Stimulated activated CD8-positive, alpha-beta memory T cell treated with anti-CD3 and anti-CD28 coated beads, Interleukin-12 subunit alpha, Interleukin-12 subunit beta, amount 100 ng/mL, for 1 hour (primary cell): ENCODE measurements around the gene KCNMB2.
"Not testable (repeated sequence)": the region's sequence is repeated elsewhere in the genome, so short reads cannot be mapped to it uniquely, and the experiment has no call there.

ENCODE experiments used
- DNase-seq: peaks from one replicate; pipeline ENCODE4 v3.0.0-alpha.2; 2020; ENCODE audit warnings: low read depth

The KCNMB2 gene

GRCh38 chr3:178519701-178520100, 16.5 kb upstream of the KCNMB2 start:
- DNase-seq: no peak

DNA sequence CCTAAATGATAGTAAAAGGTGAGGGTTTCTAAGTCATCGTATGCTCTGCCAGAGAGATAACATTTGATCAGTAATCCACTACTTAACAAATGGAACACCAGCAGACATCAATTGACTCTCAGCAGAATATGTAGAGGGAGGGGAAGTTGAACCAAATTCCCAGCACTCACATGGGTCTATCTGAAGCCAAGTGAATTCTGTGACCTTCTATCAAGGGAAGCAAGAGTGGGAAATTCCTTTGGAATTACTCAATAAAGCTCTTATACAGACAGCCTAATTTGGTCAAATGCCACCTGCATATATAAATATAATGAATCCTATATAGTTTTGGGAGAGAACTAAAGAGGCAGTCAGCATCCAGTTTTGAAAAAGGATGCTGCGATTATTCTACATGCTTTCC, 15.8 kb upstream of the KCNMB2 start:
- DNase-seq: no peak

DNA sequence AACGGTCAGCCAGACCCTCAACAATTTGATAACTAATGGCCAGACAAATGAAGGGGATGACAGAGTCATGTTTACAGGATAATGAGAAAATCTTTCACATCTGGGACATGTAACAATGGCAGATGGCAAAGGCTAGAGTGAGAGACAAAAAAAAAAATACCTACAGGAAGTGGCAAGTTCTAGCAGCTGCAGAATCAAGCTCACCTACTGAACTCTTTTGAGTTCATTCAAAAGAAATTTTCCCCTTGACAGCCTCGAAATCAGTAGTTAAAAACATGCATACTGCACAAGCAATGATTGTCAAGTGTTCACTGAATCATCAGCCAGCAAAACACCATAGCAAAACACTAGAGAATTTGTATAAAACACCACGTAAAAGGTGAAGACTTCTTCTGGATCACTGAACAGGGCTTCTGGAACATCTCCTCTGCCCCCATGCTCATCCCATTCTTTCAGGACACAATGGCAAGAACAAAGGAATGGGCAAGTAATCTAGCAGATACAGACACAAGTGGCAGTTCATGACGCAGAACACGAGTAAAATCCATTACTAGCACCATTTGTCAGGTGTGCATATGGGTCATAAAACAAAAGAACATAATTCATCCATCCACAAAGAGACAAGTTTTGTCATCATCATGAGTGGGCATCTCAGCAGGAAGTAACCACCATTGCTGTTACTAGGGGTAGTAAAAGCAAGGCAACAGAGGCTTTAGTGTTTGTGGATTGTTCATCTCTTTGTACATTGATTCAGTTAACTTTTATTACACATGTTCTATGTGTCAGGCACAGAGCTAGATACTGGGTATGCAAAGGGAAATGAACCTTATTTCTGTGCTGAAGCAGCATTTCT, 13.8 kb upstream of the KCNMB2 start:
- DNase-seq: no peak

GRCh38 chr3:178525251-178525650, 11.0 kb upstream of the KCNMB2 start:
- no peak for DNase-seq

GRCh38 chr3:178526291-178526690, 9.9 kb upstream of the KCNMB2 start:
- no peak for DNase-seq

DNA sequence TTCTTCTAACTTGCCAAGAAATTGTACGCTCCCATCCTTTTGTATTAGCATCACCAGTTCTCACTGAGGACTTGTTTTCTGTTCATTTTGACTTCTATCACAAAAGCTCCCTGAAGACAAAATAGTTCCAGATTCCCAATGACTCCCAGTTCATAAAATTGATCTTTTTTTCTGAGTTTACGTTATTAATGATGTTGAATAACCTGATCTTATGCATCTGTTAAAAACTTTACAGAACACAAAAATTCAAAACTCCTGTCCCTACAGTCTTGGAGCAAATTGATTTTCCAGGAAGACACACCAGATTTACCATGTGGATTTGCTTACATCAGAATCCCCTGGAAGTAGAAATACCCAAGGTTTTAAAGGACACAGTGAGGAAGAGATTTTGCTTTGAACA, 8.3 kb upstream of the KCNMB2 start:
- no peak for DNase-seq

GRCh38 chr3:178529606-178530225, 6.5 kb upstream of the KCNMB2 start:
- no peak for DNase-seq

DNA sequence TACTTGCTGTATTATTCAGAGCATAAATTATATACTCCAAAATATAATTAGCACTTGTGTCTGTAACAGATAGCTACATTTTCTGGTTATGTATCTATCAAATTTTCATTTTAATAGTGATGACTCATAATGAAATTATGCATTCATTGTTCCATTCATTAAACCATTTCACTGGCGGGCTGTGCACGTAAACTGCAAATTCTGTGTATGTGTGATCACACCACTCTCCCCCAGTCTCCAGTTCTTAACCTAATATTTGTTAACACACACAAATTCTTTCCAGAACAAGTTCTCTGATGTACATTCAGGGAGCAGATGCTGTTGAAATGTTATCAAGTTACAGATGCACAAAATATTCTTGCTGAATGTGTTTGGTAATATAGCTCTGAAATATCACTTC, 3.8 kb upstream of the KCNMB2 start:
- DNase-seq: no peak

GRCh38 chr3:178537122-178537705, 978 bp downstream of the KCNMB2 start:
- DNase-seq: no peak

DNA sequence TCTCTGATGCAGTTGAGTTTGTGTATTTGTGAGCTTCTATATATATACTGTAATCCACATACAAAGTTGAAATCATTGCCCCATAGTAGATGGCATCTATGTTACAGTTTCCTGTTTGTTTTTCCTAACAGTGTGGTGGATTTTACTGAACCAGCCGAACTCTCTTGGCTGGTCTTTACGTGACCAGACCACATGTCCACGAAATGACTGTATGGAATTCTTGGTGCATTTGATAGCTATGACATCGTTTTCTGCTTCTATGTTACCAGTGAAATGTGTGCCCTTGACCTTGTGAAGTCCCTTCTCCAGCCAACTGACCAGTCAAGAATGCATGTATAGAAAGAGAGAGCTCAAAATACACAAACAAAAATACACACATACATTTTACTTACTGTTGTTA, 1.8 kb downstream of the KCNMB2 start:
- DNase-seq: no peak

GRCh38 chr3:178540184-178540583, 3.9 kb downstream of the KCNMB2 start:
- DNase-seq: no peak

DNA sequence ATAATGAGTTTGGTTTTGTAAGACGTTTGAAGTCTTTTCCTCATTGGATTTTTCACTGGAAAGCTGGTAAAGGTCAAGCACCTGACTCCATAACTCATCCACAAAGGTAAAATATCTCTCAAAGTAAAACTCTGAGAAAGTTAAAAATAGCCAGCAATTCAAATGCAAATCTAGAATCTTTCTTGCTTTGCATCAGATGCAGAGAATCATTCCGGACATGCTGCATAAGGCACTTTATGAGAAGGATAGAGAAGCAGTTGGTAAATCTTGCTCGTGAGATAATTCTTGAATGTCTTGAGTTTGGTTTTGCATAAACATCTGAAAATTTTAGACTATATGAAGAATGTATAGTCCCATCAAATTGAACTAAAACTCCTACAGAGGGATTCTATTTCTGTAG, 9.1 kb downstream of the KCNMB2 start:
- no peak for DNase-seq

DNA sequence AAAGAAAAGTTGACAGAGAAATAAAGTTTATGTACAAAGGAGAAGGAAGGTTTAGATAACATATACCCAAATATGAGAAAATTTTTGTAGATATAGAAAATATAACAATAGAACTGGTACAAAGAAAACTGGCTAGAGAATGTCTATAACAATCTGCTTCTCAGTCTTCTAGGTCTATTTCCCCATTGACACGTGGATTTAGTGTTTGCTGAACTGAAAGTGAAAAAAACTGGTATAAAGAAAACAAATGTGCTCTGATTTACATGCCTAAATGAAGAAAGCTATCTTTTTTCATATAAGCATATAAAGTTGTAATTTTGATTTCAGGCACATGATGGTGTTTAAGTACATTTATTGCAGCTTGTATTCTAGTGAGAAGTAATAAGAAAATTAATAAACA, 9.8 kb downstream of the KCNMB2 start:
- no peak for DNase-seq

- not testable (repeated sequence) for DNase-seq
These were observed 13.2 kb downstream of the KCNMB2 start for GRCh38 chr3:178549426-178549825.

DNA sequence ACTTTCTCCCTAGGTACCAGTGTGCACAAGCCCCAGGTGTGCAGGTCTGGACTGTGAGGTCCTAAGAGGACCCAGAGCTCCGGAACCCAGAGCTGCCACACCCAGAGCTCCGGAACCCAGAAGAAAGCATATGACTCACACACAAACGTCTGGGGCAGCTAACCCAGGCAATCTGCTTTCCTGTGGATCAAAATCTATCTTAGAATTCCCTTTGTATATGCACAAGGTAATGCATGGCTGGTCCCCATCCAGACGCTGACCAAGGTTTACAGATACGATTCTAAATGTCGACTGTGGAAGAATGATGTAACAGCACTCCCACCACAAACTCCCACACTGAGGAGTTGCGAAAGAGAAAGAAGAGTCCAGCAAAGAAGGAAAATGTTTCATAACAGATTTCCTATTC, 15.7 kb downstream of the KCNMB2 start:
- no peak for DNase-seq

GRCh38 chr3:178558637-178559036, 22.4 kb downstream of the KCNMB2 start:
- DNase-seq: no peak

- no peak for DNase-seq
These were observed 24.5 kb downstream of the KCNMB2 start for GRCh38 chr3:178560759-178561158.

- no peak for DNase-seq
These were observed 25.0 kb downstream of the KCNMB2 start for GRCh38 chr3:178561239-178561638.

DNA sequence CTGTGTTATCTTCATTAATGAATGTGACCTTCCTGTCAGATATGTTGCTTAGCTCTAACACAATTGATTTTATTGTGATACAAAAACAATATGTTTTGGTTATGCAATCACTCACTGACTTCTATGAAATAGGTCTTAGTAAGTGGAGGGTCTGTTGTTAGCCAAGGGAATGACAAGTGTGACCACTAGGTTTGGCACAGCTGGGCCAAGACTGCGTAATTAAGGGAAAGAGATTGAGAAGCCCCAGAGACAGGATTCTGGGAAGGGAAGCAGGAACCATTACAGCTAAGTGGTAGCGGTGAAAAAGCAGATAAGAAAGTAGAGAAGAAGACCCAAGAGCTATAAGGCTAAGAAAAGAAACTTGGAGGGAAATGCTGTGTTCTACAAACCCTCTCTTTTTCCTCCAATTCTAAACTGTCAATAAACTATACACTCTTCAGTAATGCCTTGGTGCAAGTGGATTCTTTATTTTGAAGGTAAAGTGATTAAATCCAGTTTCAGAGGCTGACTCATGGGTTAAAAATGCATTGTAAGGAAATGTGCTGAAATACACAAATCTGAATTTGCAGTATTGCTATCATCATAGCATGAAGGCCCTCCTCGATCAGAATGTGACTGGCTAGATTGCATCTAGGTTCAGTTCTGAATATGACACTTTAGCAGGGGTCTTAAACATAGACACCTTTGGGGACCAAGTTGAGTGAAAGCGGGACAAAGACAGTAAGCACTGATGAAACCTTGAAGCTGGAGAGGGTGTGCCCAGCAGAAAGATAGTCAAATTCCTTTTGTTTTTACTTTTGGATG, 26.1 kb downstream of the KCNMB2 start:
- DNase-seq: no peak

DNA sequence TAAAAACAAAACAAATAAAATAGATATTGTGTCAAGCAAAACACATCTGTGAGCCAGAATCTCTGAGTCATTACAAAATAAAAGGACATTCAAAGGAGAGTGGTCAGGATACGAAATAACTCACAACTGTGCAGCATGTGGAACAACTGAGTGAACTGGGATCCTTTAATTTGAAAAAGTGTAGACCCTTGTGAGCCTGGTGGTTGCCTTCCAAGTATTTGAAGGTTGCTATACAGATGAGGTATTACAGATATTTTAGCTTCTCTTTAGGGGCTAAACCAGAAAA, 26.7 kb downstream of the KCNMB2 start:
- DNase-seq: no peak

- DNase-seq: no peak
These were observed 31.4 kb downstream of the KCNMB2 start for GRCh38 chr3:178567611-178568010.

GRCh38 chr3:178568155-178568731, 32.0 kb downstream of the KCNMB2 start:
- DNase-seq: no peak
